NCI-H1436 (cell line): Measurements from ENCODE around the gene GGA3.
"Not testable (repeated sequence)": the region's sequence is repeated elsewhere in the genome, so short reads cannot be mapped to it uniquely, and the experiment has no call there.

Experiments
- DNase-seq: peaks from one replicate; lab custom pipeline; 2025; lab: John Stamatoyannopoulos, UW

Gene GGA3

DNA sequence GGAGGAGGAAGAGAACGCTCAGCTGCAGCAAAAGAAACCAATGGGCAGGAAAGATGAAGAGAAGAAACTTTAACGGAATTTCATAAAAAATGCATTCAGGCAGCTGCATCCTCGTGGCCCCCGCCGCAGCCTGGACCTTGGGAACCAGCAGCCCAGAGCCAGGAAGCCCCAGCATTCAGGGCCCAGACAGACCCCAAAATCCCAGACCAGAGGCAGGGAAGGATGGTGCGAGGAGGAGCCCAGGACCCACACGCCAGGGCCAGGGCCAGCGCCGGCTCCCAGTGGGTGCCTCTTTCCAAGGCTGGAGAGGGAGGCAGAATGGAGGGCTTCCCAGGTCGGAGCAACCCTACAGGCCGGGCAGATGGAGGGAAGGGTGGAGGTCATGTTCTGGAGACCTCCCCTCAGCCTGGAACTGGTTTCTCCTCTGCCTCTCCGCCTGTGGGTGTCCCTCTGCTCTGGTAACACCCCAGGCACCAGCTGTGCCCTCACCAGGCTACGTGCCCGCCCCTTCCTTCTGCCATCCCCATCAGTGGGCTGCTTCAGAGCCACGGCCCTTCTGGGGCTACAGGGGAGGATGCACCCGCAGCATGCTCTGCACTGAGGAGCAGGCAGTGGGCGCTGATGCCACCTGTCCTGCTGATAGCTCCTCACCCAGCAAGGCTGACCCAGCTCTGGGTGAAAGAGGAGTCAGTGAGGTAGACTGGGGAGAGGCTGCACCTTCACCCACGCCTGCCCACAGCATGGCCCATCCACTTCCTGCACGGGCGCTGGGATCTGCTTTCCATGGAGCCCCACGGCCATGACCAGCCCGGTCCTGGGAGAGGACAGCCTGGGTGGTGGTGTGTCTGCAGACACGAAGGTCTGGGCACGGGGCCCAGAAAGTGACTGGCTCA is 10.8 kb upstream of the GGA3 start:
- no peak for DNase-seq

DNA sequence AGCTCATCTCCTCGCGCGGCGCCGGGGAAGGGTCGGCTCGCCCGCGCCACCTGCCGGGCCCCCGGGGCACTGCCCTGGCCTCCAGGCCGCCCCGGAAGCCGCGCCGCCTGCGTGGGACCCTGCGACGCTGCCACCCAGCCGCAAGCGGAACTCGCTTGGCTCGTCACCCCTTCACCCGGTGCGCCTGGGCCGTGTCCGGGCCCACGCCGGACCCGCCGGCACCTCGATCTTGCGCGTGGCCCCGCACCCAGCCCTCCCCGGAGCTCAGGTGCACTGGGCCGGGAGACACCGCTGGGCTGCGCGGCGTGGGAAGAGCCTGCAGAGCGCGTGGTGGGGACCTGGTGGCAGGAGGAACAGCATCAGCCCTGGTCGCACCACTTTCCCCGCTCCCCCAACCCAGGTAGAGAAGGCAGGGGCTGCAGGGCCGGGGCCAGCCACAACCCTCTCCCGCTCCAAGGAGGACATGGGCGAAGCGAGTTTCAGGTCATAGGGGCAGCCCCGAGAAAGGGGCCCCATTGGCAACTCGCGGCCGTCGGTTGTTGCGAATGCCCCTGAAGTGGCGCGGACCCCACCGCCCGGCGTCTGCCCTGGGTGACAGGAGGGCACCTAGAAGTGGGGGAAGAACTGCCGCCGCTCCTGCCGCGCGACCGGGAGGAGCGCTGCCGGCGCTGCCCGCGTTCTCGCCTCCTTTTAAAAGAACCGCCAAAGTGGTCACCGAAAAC is 10.0 kb upstream of the GGA3 start:
- peak; percentile 74 for DNase-seq

GRCh38 chr17:75270966-75271232 is 9.5 kb upstream of the GGA3 start, which contains the start of gene MIF4GD:
TSS of gene MIF4GD (minus strand) at chr17:75271231. CDS start at chr17:75270195, 1,036 bp downstream.
- no peak for DNase-seq

DNA sequence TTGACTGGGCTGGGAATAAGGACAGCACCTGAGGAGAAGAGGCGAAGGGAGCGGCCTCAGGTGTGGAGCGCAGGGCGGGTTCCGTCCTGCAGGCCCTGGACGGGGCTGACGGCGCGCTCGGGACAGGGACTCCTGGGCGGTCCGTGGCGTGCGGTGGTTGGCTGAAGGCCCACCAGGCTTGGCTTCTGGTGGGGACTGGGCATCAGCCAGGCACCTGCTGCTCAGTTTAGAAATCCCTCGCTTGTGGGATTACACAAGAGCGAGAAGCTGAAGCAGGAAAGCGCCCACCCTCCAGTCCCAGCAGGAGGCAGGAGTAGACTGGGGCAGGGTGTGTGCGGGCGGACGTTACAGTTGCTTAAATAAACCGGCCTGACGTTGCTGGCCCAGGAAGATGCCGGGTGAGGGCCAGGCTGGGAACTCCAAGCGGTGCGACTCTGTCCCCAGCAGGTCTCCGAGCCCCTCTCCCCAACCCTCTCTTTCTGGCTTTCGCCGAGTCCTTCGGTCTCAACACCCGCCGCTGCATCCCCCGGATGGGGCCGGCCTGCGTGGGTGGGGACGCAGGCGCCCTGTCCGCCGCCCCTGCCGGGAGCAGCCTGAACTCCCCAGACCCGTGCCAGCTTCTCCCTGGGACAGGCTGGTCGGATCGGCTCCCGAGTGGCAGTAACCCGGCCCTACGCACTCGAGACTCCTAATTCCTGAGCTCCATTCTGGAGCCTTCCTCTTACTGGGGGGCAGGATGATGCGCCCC is 9.0 kb upstream of the GGA3 start:
- DNase-seq: peak; percentile 65

GRCh38 chr17:75269844-75270217 is 8.4 kb upstream of the GGA3 start:
- DNase-seq: no peak

DNA sequence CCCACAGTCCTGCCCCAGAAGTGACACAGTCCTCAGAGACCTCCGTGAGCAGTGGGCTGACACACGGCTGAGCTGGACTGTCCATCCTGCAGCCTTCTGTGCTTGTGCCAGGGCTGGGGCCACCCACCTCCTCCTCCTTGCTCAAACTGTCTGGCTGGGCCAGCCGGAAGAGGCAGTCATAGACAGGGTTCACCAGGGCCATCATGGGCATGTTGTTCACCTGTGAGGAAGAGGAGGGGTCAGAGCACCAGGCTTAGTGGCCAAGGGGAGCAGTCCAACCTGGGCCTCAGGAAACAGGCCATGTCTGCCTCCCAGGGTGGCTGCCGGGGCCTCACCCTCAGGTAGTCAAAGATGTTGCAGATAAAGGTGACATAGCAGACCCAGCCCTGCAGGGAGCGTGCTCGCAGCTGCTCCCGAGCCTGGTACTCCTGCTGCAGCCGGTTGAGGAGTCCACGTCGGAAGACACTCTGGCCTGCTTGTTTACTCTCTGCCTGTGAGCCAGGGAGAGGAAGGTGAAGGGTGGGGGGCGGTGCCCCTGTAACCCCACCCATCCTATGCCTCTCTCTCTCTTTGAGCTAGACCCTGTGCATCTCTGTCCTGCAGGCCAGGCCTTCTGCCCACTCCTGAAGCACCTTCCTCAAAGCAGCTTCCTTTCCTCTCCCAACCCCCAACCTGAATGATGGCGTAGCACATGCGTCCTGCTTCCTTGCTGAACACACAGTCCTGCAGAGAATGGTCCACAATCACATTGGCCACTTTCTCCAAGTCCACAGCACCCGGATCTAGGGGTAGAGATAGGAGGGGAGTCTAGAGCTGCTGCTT is 6.2 kb upstream of the GGA3 start:
- no peak for DNase-seq

- DNase-seq: no peak
Observed at GRCh38 chr17:75267153-75267410, 5.7 kb upstream of the GGA3 start.

DNA sequence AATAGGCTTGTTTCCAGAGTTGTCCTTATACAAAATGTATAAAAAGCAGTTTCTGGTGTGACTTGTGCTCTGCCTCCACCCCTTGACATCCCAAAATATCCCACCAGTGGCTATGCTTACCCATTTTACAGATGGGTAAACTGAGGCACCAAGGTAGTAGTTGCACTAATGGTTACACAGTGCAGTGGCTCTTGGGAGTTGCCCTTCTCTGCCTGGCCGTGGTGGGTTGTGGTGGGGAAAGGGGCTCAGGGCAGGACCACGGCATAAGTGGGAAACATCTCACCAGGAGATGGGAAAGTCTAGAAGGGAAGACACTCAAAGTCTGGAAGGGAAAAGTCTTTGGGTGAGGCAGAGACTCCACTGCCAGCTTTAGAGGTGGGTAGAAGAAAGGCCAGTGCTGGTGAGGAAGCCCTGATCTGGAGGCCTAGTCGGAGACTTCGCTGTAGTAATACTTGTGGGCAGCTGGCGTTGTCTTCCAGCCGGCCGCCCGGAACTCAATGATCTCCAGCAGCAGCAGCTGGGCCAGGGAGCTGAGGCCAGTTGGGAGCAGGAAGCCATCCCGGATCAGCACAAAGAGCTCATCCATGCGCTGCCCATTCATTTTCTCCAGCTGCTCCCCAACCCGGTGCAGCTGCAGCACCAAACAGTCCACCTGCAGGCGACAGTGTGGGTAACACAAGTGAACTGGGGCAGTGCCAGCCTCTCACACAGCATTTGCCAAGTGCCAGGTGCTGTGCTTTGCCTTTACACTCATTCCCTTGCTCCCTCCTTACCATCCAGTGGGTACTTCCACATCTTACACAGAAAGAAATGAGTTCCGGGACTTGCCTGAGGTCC is 5.1 kb upstream of the GGA3 start:
- DNase-seq: no peak

- DNase-seq: no peak
Observed at GRCh38 chr17:75265614-75266315, 4.4 kb upstream of the GGA3 start.

GRCh38 chr17:75263055-75263454 is 1.6 kb upstream of the GGA3 start:
- DNase-seq: no peak

- no peak for DNase-seq
Observed at GRCh38 chr17:75262112-75262606, 753 bp upstream of the GGA3 start.

DNA sequence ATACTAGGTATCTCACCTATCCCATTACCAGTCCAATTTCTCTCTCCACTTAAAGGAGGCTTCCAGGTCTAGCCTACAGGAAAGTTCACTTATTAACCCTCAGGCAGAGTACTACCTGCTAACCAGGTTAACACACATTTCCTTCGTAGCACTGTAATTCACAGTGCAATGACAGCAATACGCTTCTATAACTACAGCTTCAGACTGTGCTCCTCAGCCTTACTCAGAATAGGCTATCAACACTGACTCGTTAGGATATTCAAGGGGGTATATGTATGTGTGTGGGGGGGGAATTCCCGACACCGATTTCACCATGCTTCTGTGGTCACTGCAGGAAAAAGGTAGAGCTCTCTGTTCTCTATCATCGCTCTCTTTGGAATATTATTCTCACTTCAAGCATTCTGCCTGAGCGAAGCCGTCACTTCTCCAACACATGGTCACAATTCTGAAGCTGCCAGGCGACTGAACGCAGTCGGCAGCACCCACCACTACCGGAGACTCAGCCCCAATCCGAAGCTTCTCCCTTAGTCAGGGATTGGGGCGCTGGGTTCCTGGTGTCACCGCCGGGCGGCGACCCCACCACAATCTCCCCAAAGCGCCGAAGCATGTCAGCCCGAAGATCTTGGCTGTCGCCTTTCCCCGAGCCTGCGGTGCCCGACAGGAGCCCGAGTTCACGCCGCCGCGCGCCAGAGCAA is 618 bp downstream of the GGA3 start:
- DNase-seq: no peak

- not testable (repeated sequence) for DNase-seq
Observed at GRCh38 chr17:75257228-75257627, 4.2 kb downstream of the GGA3 start.

GRCh38 chr17:75255954-75256698 is 5.3 kb downstream of the GGA3 start:
- not testable (repeated sequence) for DNase-seq

GRCh38 chr17:75252039-75252816 is 9.2 kb downstream of the GGA3 start:
- no peak for DNase-seq

DNA sequence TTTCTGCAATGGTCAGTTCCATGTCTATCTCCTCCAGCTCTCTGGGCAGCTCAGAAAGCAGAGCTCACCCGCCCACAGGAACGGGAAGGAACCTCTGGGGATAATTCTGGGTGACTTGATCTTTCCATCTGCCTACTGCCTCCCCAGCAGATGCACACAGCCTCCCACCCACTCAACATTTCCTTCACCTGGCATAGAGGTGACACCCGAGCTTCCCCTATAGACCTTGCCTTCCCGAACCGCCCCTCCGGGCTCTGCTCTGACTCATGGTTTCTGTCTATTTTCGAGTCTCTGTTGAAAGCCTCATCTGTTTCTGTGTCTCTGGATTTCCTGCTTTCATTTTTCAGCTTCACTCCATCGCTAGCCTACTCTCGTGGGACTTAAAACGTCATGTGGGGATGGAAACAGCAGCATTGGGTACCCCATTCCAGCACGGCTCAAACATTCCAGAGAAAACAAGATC is 11.4 kb downstream of the GGA3 start:
- no peak for DNase-seq

GRCh38 chr17:75249564-75249963 is 11.8 kb downstream of the GGA3 start:
- no peak for DNase-seq

DNA sequence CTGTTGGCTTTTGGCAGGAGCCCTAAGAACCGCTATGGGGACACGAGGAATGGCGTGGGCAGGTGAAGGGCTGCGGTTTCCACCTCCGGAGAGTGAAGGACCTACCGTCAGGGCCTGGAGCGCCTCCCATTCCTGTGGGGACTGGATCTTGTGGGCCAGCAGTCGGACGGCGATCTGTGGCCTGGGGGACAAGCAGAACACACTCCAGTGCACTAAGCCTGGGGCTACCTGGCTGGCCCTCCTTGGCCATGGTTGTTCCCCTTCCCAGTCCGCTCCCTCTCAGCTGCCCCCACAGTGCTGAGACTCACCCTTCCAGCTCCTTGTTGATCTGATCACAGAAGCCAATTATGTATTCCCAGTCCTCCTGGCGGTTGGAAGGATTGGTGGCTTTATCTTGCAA is 15.0 kb downstream of the GGA3 start:
- DNase-seq: no peak
